GM13977 (cell line): ENCODE measurements around the gene ESF1.
"Not testable (repeated sequence)": the region's sequence is repeated elsewhere in the genome, so short reads cannot be mapped to it uniquely, and the experiment has no call there.

Experiments
- DNase-seq: peaks from one replicate; pipeline ENCODE4 v3.0.0; 2012; ENCODE audit warnings: low spot score
- CTCF ChIP-seq: IDR thresholded peaks from 2 replicates; pipeline ENCODE4 v1.5.1; 2012; ENCODE audit warnings: mild to moderate bottlenecking, control low read depth; ENCODE audit not compliant: insufficient read depth; ENCODE audit errors: extremely low read depth, missing control alignments
- in situ Hi-C: fragments of 300-500 bp; cut with MboI; formaldehyde crosslinking; loops from one replicate; pipeline ENCODE4 v1.12.0; 2022; ENCODE audit warnings: low sequenced_read_pairs, low pct_unique_long_range_greater_than_20kb, mixed read lengths, inconsistent platforms; ENCODE audit not compliant: unreplicated experiment

ESF1 gene

GRCh38 chr20:13749811-13750210, 34.9 kb downstream of the ESF1 start:
- no peak for DNase-seq
- in situ Hi-C loops = loop anchor here (25.0 kb wide), 2 partner anchors 288 to 638 kb away; no protein-coding TSS in a partner anchor
- TF ChIP-seq CTCF = no peak

GRCh38 chr20:13745784-13746183, 38.9 kb downstream of the ESF1 start:
- in situ Hi-C loops = no loop called here
- TF ChIP-seq CTCF = no peak
- no peak for DNase-seq

GRCh38 chr20:13744352-13744751, 40.4 kb downstream of the ESF1 start:
- DNase-seq = no peak
- in situ Hi-C loops = no loop called here
- TF ChIP-seq CTCF = no peak

- in situ Hi-C loops = no loop called here
- no peak for TF ChIP-seq CTCF
- DNase-seq = no peak
Observed at GRCh38 chr20:13741879-13742278, 42.8 kb downstream of the ESF1 start.

- no peak for TF ChIP-seq CTCF
- no peak for DNase-seq
- in situ Hi-C loops = no loop called here
Observed at GRCh38 chr20:13739731-13740649, 44.7 kb downstream of the ESF1 start.

GRCh38 chr20:13738187-13738586, 46.5 kb downstream of the ESF1 start:
- DNase-seq, in situ Hi-C loops: not testable (repeated sequence)

- DNase-seq = no peak
- no peak for TF ChIP-seq CTCF
- in situ Hi-C loops = no loop called here
Observed at GRCh38 chr20:13736436-13737191, 48.1 kb downstream of the ESF1 start.
